Gastroesophageal sphincter (tissue), 4 donors: ENCODE measurements around the gene MAP3K9. TPM values are rescaled to one million over a fixed set of nuclear protein-coding genes. Genes with fewer than 3 reads are reported as not detected.

Source experiments
- ATAC-seq: fragments of 150-250 bp; one replicate; pipeline ENCODE4 v1.9.1; 2016; ENCODE audit warnings: mild to moderate bottlenecking, moderate library complexity
- H3K27ac ChIP-seq, 4 donors: fragments of 200-600 bp; sonication (generic) in 3 of 4; 1 replicate in 3 of 4; 2 replicates in 1 of 4; pipeline ENCODE4 v1.5.1; 2016 to 2019
- H3K27me3 ChIP-seq: fragments of 200-600 bp; sonication (generic); one replicate; pipeline ENCODE4 v1.5.1; 2019
- H3K36me3 ChIP-seq, 2 donors: fragments of 200-600 bp; sonication (generic); one replicate each; pipeline ENCODE4 v1.5.1; 2019; ENCODE audit warnings: control low read depth in 1 of 2
- H3K4me1 ChIP-seq, 3 donors: fragments of 200-600 bp; sonication (generic); 1 replicate in 2 of 3; 2 replicates in 1 of 3; pipeline ENCODE4 v1.5.1; 2016 to 2019; ENCODE audit warnings: control low read depth in 2 of 3
- H3K4me3 ChIP-seq, 2 donors: fragments of 200-600 bp; sonication (generic); one replicate each; pipeline ENCODE4 v1.5.1; 2019; ENCODE audit warnings: mild to moderate bottlenecking in 1 of 2, moderate library complexity in 1 of 2
- H3K9me3 ChIP-seq, 3 donors: fragments of 200-600 bp; sonication (generic); one replicate each; pipeline ENCODE4 v1.5.1; 2017 to 2019; ENCODE audit warnings: control low read depth in 2 of 3
- EP300 ChIP-seq: sonication (generic); formaldehyde crosslinking; IDR thresholded peaks from one replicate; pipeline ENCODE4 v1.6.1; 2017; ENCODE audit warnings: antibody characterized with exemption, mild to moderate bottlenecking
- POLR2A ChIP-seq, 2 donors: fragments of 450-650 bp; IDR thresholded peaks; one replicate each; pipeline ENCODE4 v1.6.1; 2017; ENCODE audit warnings: antibody characterized with exemption in 2 of 2, mild to moderate bottlenecking in 2 of 2, moderate library complexity in 1 of 2
- POLR2AphosphoS5 ChIP-seq: sonication (generic); formaldehyde crosslinking; IDR thresholded peaks from one replicate; pipeline ENCODE4 v1.6.1; 2017; ENCODE audit warnings: antibody characterized with exemption
- WGBS, 2 donors: methylation state at CpG; one replicate each; pipeline ENCODE4 v1.1.5; 2018; ENCODE audit warnings: low coverage in 1 of 2; 5-methylcytosine and 5-hydroxymethylcytosine counted together
- total RNA-seq, 4 donors: library from RNA; depleted of rRNA; stranded (reverse); fragments of >200 nt; gene quantifications; one replicate each; pipeline ENCODE4 v1.1.0, GENCODE V29; 2016
- TF ChIP-seq, protein P1 (sequence below), 4 experiments: fragments of 200-600 bp in 2 of 4; fragments of 450-650 bp in 2 of 4; sonication (generic) in 1 of 4; IDR thresholded peaks; one replicate each; pipeline ENCODE4 v1.5.1; 2017 to 2019; ENCODE audit warnings: antibody characterized with exemption in 4 of 4, mild to moderate bottlenecking in 2 of 4, moderate library complexity in 2 of 4

MAP3K9 gene
- total RNA-seq, 4 donors from 2014 or later = 0.62 to 2.4 (median 0.97) TPM

DNA sequence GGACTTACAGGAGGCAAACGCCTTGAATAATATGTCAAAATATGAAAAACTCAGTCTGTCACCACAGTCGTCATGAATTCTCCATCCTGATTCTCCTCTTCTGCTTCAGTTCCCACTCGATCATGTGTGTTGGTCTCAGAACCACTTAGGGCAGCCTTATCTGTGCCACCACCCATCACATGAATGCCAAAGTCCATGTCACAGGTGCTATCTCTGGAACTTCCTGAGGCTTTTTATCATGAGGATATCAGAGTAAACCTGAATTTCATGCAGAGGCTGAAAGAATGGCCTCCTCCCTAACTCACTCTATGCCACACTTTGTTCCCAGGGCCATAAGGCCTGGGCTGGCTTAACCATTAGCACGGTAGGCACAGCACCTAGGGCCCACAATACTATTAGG lies 28.8 kb upstream of the MAP3K9 start:
- H3K4me3 ChIP-seq = no peak overlapping the region
- H3K9me3 ChIP-seq = no peaks in the 10 kb centered on the region
- no peak overlapping the region for H3K27ac ChIP-seq
- TF ChIP-seq POLR2AphosphoS5 = no peak
- no peak for TF ChIP-seq POLR2A (IDR thresholded peaks at IDR 0.05)
- TF ChIP-seq, protein P1, sequence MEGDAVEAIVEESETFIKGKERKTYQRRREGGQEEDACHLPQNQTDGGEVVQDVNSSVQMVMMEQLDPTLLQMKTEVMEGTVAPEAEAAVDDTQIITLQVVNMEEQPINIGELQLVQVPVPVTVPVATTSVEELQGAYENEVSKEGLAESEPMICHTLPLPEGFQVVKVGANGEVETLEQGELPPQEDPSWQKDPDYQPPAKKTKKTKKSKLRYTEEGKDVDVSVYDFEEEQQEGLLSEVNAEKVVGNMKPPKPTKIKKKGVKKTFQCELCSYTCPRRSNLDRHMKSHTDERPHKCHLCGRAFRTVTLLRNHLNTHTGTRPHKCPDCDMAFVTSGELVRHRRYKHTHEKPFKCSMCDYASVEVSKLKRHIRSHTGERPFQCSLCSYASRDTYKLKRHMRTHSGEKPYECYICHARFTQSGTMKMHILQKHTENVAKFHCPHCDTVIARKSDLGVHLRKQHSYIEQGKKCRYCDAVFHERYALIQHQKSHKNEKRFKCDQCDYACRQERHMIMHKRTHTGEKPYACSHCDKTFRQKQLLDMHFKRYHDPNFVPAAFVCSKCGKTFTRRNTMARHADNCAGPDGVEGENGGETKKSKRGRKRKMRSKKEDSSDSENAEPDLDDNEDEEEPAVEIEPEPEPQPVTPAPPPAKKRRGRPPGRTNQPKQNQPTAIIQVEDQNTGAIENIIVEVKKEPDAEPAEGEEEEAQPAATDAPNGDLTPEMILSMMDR (IDR thresholded peaks at IDR 0.05) = no peak
- TF ChIP-seq EP300 = no peak
- H3K4me1 ChIP-seq = no peaks in the 10 kb centered on the region
- WGBS, 2 donors = 81 to 98% methylated on average over 4 of the region's 4 CpGs
- H3K36me3 ChIP-seq = no peaks in the 10 kb centered on the region
- no peak for ATAC-seq
- no peaks in the 10 kb centered on the region for H3K27me3 ChIP-seq

DNA sequence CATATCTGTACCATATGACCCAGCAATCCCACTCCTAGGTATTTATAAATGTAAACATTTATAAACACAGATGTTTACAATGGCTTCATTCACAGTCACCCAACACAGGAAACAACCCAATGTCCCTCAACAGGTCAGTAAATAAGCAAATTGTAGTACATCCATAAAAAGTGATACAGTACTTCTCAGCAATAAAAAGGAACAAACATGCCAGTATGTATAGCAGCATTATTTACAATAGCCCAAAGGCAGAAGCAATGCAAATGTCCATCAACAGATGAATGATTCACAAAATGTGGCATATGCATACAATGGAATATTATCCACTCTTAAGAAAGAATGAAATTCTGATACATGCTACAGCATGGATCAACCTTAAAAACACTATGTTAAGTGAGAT lies 27.6 kb upstream of the MAP3K9 start:
- Histone ChIP-seq H3K36me3 (no peaks in the 10 kb centered on the region), H3K27me3 (no peaks in the 10 kb centered on the region), H3K4me1 (no peaks in the 10 kb centered on the region), H3K4me3 (no peak overlapping the region), H3K9me3 (no peaks in the 10 kb centered on the region), H3K27ac (no peak overlapping the region)
- ATAC-seq = no peak
- no peak for TF ChIP-seq POLR2AphosphoS5
- TF ChIP-seq, protein P1 (IDR thresholded peaks at IDR 0.05) = no peak

DNA sequence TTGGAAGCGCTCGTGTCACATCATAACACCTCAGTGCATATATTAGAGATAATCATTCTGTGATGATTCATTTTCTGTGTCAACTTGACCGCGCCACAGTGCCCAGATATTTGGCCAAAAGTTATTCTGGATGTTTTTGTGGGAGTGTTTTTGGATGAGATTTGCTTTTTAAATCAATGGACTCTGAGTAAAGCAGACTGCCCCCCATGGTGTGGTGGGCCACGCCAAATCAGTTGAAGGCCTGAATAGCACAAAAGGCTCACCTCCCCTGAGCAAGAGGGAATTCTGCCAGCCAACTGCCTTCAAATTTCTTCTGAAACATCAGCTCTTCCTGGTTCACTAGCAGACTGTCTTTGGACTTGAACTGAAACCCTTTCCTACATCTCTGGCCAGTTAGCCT lies 24.6 kb upstream of the MAP3K9 start:
- no peaks in the 10 kb centered on the region for H3K9me3 ChIP-seq
- no peaks in the 10 kb centered on the region for H3K36me3 ChIP-seq
- WGBS, 2 donors = 53 to 82% methylated on average over 4 of the region's 5 CpGs
- no peaks in the 10 kb centered on the region for H3K27me3 ChIP-seq
- no peak overlapping the region for H3K27ac ChIP-seq
- TF ChIP-seq, protein P1 (IDR thresholded peaks at IDR 0.05) = no peak
- TF ChIP-seq EP300 = no peak
- H3K4me3 ChIP-seq = no peak overlapping the region
- no peaks in the 10 kb centered on the region for H3K4me1 ChIP-seq
- ATAC-seq = no peak

DNA sequence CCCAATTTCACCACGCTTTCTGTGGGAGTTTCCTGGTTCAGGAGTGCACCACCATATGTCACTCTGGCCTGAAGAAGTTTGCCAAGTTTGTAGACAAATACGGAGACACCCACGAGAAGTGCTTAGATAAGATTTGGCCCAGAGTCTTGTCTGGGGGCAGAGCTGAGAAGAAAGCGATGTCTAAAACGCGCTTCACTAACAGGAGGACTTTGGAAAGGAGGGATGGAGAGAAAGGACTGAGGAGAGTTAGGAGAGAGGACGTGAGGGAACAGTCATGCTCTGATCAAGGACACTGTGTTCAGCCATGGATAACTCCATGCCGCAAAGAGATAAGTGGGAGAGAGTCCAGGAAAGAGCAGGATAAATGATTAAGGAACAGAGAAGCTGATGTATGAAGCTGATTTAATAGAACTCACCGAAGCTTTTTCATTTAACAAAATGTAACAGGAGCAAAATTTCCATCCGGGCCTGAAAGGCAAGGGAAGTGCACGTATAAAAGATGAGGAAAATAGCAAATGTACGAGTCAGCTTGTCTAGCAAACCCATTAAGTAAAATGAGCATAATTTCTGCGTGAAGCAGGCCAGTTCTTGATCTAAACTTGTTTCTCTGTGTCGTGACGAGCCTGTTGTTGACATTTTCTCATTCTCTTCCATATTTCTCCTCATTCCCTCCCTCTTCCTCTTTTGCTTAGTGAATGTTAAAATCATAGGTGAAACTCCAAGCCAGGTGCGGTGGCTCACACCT lies 23.4 kb upstream of the MAP3K9 start:
- Histone ChIP-seq H3K27me3 (no peaks in the 10 kb centered on the region), H3K27ac (no peak overlapping the region), H3K4me3 (no peak overlapping the region), H3K36me3 (no peaks in the 10 kb centered on the region), H3K9me3 (no peaks in the 10 kb centered on the region), H3K4me1 (no peaks in the 10 kb centered on the region)
- TF ChIP-seq EP300 = no peak
- TF ChIP-seq POLR2A (IDR thresholded peaks at IDR 0.05) = no peak
- no peak for TF ChIP-seq POLR2AphosphoS5
- TF ChIP-seq, protein P1 (IDR thresholded peaks at IDR 0.05) = no peak
- whole genome bisulfite sequencing, 2 donors = 55 to 66% methylated on average over 4 to 15 of the region's 16 CpGs
- no peak for ATAC-seq

DNA sequence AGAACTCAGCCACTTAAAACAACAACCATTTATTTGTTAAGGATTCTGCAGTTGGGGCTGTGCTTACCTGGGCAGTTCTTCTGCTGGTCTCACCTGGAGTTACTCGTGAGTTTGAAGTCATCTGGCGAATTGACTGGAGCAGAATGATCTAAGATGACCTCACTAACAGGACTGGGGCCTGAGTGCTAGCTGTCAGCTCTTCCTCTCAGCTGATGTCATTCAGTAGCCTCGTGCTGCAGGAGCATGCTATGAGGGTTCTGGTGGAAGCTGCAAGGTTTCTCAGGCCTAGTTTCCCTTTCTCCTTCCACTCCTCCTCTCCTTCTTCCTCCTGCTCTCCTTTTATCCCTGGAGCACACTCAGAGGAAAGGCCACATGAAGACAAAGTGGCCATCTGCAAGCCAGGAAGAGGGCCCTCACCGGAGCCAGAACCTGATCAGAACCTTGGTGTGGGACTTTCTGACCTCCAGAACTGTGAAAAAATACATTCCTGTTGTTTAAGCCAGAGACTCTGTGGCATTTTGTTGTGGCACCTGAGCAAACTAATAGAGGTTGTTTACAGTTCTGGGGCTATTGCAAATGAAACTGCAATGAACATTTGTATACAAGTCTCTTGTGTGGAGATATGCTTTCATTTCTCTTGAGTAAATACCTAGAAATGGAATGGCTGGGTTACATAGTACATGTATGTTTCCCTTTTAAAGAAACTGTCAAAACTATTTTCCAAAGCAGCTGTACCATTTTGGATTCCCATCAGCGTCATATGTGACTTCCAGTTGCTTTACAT lies 21.9 kb upstream of the MAP3K9 start:
- no peaks in the 10 kb centered on the region for H3K27me3 ChIP-seq
- H3K27ac ChIP-seq = no peak overlapping the region
- WGBS, 2 donors = 56 to 60% methylated on average over 3 of the region's 5 CpGs
- no peaks in the 10 kb centered on the region for H3K4me1 ChIP-seq
- no peak for ATAC-seq
- H3K36me3 ChIP-seq = no peaks in the 10 kb centered on the region
- TF ChIP-seq POLR2A (IDR thresholded peaks at IDR 0.05) = no peak
- no peak for TF ChIP-seq EP300
- no peak for TF ChIP-seq POLR2AphosphoS5
- TF ChIP-seq, protein P1 (IDR thresholded peaks at IDR 0.05) = no peak
- H3K9me3 ChIP-seq = no peaks in the 10 kb centered on the region
- no peak overlapping the region for H3K4me3 ChIP-seq
